ENCODE data around the gene TCF4. TPM values are rescaled to one million over a fixed set of nuclear protein-coding genes. Genes with fewer than 3 reads are reported as not detected.
A peak's percentile ranks its signal among the peaks of the same experiment; 100 is the strongest.

TCF4 gene
- total RNA-seq, 1 experiment from 2014 or later, result 104 TPM

GRCh38 chr18:55510809-55511208 lies 77.2 kb downstream of the TCF4 start (continued):
- TF ChIP-seq FOXP1 (CRISPR knock-in tag; IDR thresholded peaks at IDR 0.05; ENCODE audit: borderline replicate concordance), result no peak
- no peak for TF ChIP-seq E2F1 (CRISPR knock-in tag; IDR thresholded peaks at IDR 0.05)
- no peak for TF ChIP-seq CTCF (IDR thresholded peaks at IDR 0.05)

GRCh38 chr18:55509631-55510324 lies 78.2 kb downstream of the TCF4 start:
- no peak overlapping the region; the same call in 1 of the 2 replicates for H3K4me3 Mint-ChIP-seq
- DNase-seq (ENCODE audit: low spot score) (no peak), ATAC-seq (peak; percentile 76)
- peak overlapping the region; percentile 98 for H3K27ac Mint-ChIP-seq
- TF ChIP-seq ATF3 (CRISPR knock-in tag; conservative IDR thresholded peaks at IDR 0.05) (no peak), SP1 (CRISPR knock-in tag; conservative IDR thresholded peaks at IDR 0.05) (no peak), PRDM15 (CRISPR knock-in tag; IDR thresholded peaks at IDR 0.05) (no peak), TEAD4 (CRISPR knock-in tag; IDR thresholded peaks at IDR 0.05) (no peak), IRF1 (CRISPR knock-in tag; IDR thresholded peaks at IDR 0.05) (no peak), ZNF263 (CRISPR knock-in tag; IDR thresholded peaks at IDR 0.05; ENCODE audit: low read depth) (no peak), CDX4 (CRISPR knock-in tag; IDR thresholded peaks at IDR 0.05; ENCODE audit: borderline replicate concordance) (no peak), NR2C2 (CRISPR knock-in tag; IDR thresholded peaks at IDR 0.05) (no peak), FOXJ3 (CRISPR knock-in tag; IDR thresholded peaks at IDR 0.05; ENCODE audit: borderline replicate concordance) (no peak)
- ChIA-PET POLR2A (no interaction called here), CTCF (interaction anchor here (0.9 kb wide), 1 partner anchor 272 kb away, joined by 3 read pairs; no protein-coding TSS in a partner anchor)
- no peaks in the 10 kb centered on the region for H3K36me3 Mint-ChIP-seq
- no peaks in the 10 kb centered on the region for H3K27me3 Mint-ChIP-seq (ENCODE audit: low read depth)
- peaks cover 57% of the 10 kb centered on the region for H3K4me1 Mint-ChIP-seq
- no peaks in the 10 kb centered on the region for H3K9me3 Mint-ChIP-seq

GRCh38 chr18:55508651-55509050 lies 79.3 kb downstream of the TCF4 start:
- Mint-ChIP-seq H3K27ac (peak overlapping the region; percentile 80), H3K9me3 (no peaks in the 10 kb centered on the region), H3K4me3 (no peak overlapping the region), H3K4me1 (peaks cover 68% of the 10 kb centered on the region), H3K27me3 (ENCODE audit: low read depth) (no peaks in the 10 kb centered on the region), H3K36me3 (no peaks in the 10 kb centered on the region)
- ATAC-seq (no peak), DNase-seq (ENCODE audit: low spot score) (no peak)
- ChIA-PET CTCF (interaction anchor here (0.9 kb wide), 1 partner anchor 273 kb away, joined by 3 read pairs; no protein-coding TSS in a partner anchor), POLR2A (no interaction called here)
- TF ChIP-seq ZNF423 (CRISPR knock-in tag; IDR thresholded peaks at IDR 0.05), result no peak
- TF ChIP-seq FOXJ3 (CRISPR knock-in tag; IDR thresholded peaks at IDR 0.05; ENCODE audit: borderline replicate concordance), result no peak
- TF ChIP-seq ZNF396 (CRISPR knock-in tag; IDR thresholded peaks at IDR 0.05; ENCODE audit: borderline replicate concordance), result no peak
- no peak for TF ChIP-seq E2F5 (CRISPR knock-in tag; IDR thresholded peaks at IDR 0.05)
- TF ChIP-seq OVOL2 (CRISPR knock-in tag; IDR thresholded peaks at IDR 0.05; ENCODE audit: borderline replicate concordance), result no peak
- TF ChIP-seq PRDM15 (CRISPR knock-in tag; IDR thresholded peaks at IDR 0.05), result no peak
- no peak for TF ChIP-seq IRF2 (CRISPR knock-in tag; IDR thresholded peaks at IDR 0.05; ENCODE audit: borderline replicate concordance, low read depth)
- TF ChIP-seq RELA (CRISPR knock-in tag; IDR thresholded peaks at IDR 0.05; ENCODE audit: borderline replicate concordance), result no peak
- no peak for TF ChIP-seq ZNF263 (CRISPR knock-in tag; IDR thresholded peaks at IDR 0.05; ENCODE audit: low read depth)

Data from WTC11 (cell line).